HepG2 (cell line): Measurements from ENCODE around the gene CDK9. TPM values are rescaled to one million over a fixed set of nuclear protein-coding genes. Genes with fewer than 3 reads are reported as not detected.

Experiments used
- CEBPZ ChIP-seq: IDR thresholded peaks from 2 replicates; pipeline ENCODE4 v1.6.1; 2012; ENCODE audit warnings: low read length, improper control_type of control experiment
- ELK4 ChIP-seq: sonication (generic); formaldehyde crosslinking; IDR thresholded peaks from 2 replicates; pipeline ENCODE4 v1.9.0; 2021; ENCODE audit warnings: missing genetic modification reagents, borderline replicate concordance
- FIP1L1 ChIP-seq: fragments of 200-400 bp; formaldehyde crosslinking; IDR thresholded peaks from 2 replicates; pipeline ENCODE4 v1.6.1; 2018; ENCODE audit warnings: low read depth, mild to moderate bottlenecking, low read length, moderate library complexity, borderline replicate concordance; ENCODE audit not compliant: insufficient read depth
- GABPB1 ChIP-seq: IDR thresholded peaks from 2 replicates; pipeline ENCODE4 v1.6.1; 2016; ENCODE audit warnings: mild to moderate bottlenecking, missing genetic modification reagents, moderate library complexity, missing compliant biosample characterization
- GATAD1 ChIP-seq: IDR thresholded peaks from 2 replicates; pipeline ENCODE4 v1.6.1; 2016; ENCODE audit warnings: missing genetic modification reagents, missing compliant biosample characterization
- HNRNPL ChIP-seq: fragments of 200-400 bp; formaldehyde crosslinking; IDR thresholded peaks from 2 replicates; pipeline ENCODE4 v1.6.1; 2017; ENCODE audit warnings: mild to moderate bottlenecking, low read depth, low read length
- KDM2A ChIP-seq: sonication (generic); formaldehyde crosslinking; IDR thresholded peaks from 2 replicates; pipeline ENCODE4 v1.4.0; 2020; ENCODE audit warnings: low read depth, missing genetic modification reagents, borderline replicate concordance
- ZNF331 ChIP-seq: sonication (generic); formaldehyde crosslinking; IDR thresholded peaks from 2 replicates; pipeline ENCODE4 v1.4.0; 2020; ENCODE audit warnings: missing genetic modification reagents
- ZNF333 ChIP-seq: sonication (generic); formaldehyde crosslinking; IDR thresholded peaks from 2 replicates; pipeline ENCODE4 v1.4.0; 2020; ENCODE audit warnings: mild to moderate bottlenecking, missing genetic modification reagents, borderline replicate concordance
- ZNF446 ChIP-seq: sonication (generic); formaldehyde crosslinking; IDR thresholded peaks from 2 replicates; pipeline ENCODE4 v1.5.0; 2020; ENCODE audit warnings: mild to moderate bottlenecking, missing genetic modification reagents
- ZNF841 ChIP-seq: sonication (generic); formaldehyde crosslinking; IDR thresholded peaks from 2 replicates; pipeline ENCODE4 v1.8.1; 2023; ENCODE audit warnings: missing genetic modification reagents, borderline replicate concordance
- polyA plus RNA-seq, 8 experiments: library from polyadenylated mRNA; depleted of rRNA in 3 of 8; stranded (reverse) in 7 of 8; unstranded in 1 of 8; fragments of >200 nt; fragmentation: Illumina TruSeq in 4 of 8; extraction: Trizol in 4 of 8; gene quantifications; 2 replicates each; pipeline versions ENCODE4 v1.2.1 to v1.2.3, GENCODE V29; 2011 to 2016; ENCODE audit warnings: low read depth in 4 of 8, missing spikeins in 1 of 8, mixed read lengths in 1 of 8; ENCODE audit not compliant: insufficient read depth in 1 of 8
- total RNA-seq, 5 experiments: library from RNA; depleted of rRNA; stranded (reverse); fragments of >200 nt; fragmentation: Illumina TruSeq; extraction: Trizol; gene quantifications; 2 replicates each; pipeline ENCODE4 v1.2.3, GENCODE V29; 2016; ENCODE audit warnings: low read depth in 1 of 5
- TF ChIP-seq, protein P1 (sequence below): IDR thresholded peaks from 2 replicates; pipeline ENCODE4 v1.6.1; 2016; ENCODE audit warnings: mild to moderate bottlenecking
- TF ChIP-seq, protein P2 (sequence below): sonication (generic); formaldehyde crosslinking; IDR thresholded peaks from 2 replicates; pipeline ENCODE4 v1.4.0; 2020; ENCODE audit warnings: mild to moderate bottlenecking, missing genetic modification reagents
- TF ChIP-seq, protein P3 (sequence below): sonication (generic); formaldehyde crosslinking; IDR thresholded peaks from 2 replicates; pipeline ENCODE4 v1.8.1; 2023; ENCODE audit warnings: mild to moderate bottlenecking, inconsistent platforms, moderate library complexity, missing genetic modification reagents, borderline replicate concordance
- TF ChIP-seq, protein P4 (sequence below): conservative IDR thresholded peaks from 2 replicates; pipeline ENCODE4 v1.6.1; 2018; ENCODE audit warnings: missing genetic modification reagents

CDK9 gene
- total and polyA plus RNA-seq, 2 of the 13 experiments (the other 11 are each of a cell fraction or from before 2014, with no cell fraction given) = 16.8 to 21.5 TPM

DNA sequence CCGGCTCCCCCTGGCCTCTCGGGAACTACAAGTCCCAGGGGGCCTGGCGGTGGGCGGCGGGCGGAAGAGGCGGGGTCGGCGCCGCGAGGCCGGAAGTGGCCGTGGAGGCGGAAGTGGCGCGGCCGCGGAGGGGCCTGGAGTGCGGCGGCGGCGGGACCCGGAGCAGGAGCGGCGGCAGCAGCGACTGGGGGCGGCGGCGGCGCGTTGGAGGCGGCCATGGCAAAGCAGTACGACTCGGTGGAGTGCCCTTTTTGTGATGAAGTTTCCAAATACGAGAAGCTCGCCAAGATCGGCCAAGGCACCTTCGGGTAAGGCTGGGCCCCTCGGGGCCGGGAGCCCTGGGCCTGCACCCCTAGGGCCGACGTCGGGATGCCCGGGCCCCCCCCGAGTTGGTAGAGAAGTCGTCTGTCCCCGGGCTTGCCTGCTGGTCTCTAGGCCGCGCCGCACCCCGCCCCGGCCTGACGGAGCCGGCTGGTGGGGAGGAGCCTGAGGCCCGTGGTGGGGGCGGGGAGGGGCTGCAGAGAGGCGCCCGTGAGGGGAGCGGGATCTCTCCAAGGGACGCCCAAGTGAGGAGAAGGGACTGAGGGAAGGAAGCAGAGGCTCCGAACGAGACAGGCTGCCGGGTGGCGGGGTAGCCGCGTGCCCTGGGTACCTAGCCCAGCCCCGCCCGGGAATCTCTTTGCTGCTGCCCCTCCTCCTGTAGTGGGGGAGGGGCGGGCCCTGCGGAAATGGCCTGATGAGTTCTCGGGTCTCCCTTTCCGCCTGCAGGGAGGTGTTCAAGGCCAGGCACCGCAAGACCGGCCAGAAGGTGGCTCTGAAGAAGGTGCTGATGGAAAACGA, at the start of gene CDK9 (continued):
- TF ChIP-seq ZNF331 (CRISPR knock-in tag) = no peak
- TF ChIP-seq, protein P1, sequence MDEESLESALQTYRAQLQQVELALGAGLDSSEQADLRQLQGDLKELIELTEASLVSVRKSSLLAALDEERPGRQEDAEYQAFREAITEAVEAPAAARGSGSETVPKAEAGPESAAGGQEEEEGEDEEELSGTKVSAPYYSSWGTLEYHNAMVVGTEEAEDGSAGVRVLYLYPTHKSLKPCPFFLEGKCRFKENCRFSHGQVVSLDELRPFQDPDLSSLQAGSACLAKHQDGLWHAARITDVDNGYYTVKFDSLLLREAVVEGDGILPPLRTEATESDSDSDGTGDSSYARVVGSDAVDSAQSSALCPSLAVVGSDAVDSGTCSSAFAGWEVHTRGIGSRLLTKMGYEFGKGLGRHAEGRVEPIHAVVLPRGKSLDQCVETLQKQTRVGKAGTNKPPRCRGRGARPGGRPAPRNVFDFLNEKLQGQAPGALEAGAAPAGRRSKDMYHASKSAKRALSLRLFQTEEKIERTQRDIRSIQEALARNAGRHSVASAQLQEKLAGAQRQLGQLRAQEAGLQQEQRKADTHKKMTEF (CRISPR knock-in tag) = peak; percentile 60; the same call in 1 of the 2 replicates
- peak; percentile 92 for TF ChIP-seq GABPB1
- TF ChIP-seq GATAD1 (CRISPR knock-in tag) = peak; percentile 68
- TF ChIP-seq HNRNPL = 0 out of 2 replicates have a peak, but pooled peaks have one; percentile 22
- no peak for TF ChIP-seq CEBPZ
- peak; percentile 18; the same call in 1 of the 2 replicates for TF ChIP-seq KDM2A (CRISPR knock-in tag)
- TF ChIP-seq, protein P2, sequence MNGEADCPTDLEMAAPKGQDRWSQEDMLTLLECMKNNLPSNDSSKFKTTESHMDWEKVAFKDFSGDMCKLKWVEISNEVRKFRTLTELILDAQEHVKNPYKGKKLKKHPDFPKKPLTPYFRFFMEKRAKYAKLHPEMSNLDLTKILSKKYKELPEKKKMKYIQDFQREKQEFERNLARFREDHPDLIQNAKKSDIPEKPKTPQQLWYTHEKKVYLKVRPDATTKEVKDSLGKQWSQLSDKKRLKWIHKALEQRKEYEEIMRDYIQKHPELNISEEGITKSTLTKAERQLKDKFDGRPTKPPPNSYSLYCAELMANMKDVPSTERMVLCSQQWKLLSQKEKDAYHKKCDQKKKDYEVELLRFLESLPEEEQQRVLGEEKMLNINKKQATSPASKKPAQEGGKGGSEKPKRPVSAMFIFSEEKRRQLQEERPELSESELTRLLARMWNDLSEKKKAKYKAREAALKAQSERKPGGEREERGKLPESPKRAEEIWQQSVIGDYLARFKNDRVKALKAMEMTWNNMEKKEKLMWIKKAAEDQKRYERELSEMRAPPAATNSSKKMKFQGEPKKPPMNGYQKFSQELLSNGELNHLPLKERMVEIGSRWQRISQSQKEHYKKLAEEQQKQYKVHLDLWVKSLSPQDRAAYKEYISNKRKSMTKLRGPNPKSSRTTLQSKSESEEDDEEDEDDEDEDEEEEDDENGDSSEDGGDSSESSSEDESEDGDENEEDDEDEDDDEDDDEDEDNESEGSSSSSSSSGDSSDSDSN (CRISPR knock-in tag) = peak; percentile 52
- TF ChIP-seq FIP1L1 = no peak
- TF ChIP-seq ZNF841 = no peak
- no peak for TF ChIP-seq ZNF333 (CRISPR knock-in tag)
- no peak for TF ChIP-seq ELK4
- TF ChIP-seq, protein P3, sequence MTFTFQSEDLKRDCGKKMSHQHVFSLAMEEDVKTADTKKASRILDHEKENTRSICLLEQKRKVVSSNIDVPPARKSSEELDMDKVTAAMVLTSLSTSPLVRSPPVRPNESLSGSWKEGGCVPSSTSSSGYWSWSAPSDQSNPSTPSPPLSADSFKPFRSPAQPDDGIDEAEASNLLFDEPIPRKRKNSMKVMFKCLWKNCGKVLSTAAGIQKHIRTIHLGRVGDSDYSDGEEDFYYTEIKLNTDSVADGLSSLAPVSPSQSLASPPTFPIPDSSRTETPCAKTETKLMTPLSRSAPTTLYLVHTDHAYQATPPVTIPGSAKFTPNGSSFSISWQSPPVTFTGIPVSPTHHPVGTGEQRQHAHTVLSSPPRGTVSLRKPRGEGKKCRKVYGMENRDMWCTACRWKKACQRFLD (CRISPR knock-in tag) = no peak
- TF ChIP-seq, protein P4, sequence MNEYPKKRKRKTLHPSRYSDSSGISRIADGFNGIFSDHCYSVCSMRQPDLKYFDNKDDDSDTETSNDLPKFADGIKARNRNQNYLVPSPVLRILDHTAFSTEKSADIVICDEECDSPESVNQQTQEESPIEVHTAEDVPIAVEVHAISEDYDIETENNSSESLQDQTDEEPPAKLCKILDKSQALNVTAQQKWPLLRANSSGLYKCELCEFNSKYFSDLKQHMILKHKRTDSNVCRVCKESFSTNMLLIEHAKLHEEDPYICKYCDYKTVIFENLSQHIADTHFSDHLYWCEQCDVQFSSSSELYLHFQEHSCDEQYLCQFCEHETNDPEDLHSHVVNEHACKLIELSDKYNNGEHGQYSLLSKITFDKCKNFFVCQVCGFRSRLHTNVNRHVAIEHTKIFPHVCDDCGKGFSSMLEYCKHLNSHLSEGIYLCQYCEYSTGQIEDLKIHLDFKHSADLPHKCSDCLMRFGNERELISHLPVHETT (CRISPR knock-in tag) = peak; percentile 45; the same call in 1 of the 2 replicates
- 0 out of 2 replicates have a peak, but pooled peaks have one; percentile 41 for TF ChIP-seq ZNF446
